HG02938 (cell line): ENCODE results near the gene UNK.

Experiments used
- ATAC-seq: cut with Tn5 transposase; IDR thresholded peaks from one replicate; pipeline ENCODE4 v1.9.1; 2021; ENCODE audit warnings: mild to moderate bottlenecking, moderate library complexity; ENCODE audit not compliant: unreplicated experiment

UNK gene, protein sequence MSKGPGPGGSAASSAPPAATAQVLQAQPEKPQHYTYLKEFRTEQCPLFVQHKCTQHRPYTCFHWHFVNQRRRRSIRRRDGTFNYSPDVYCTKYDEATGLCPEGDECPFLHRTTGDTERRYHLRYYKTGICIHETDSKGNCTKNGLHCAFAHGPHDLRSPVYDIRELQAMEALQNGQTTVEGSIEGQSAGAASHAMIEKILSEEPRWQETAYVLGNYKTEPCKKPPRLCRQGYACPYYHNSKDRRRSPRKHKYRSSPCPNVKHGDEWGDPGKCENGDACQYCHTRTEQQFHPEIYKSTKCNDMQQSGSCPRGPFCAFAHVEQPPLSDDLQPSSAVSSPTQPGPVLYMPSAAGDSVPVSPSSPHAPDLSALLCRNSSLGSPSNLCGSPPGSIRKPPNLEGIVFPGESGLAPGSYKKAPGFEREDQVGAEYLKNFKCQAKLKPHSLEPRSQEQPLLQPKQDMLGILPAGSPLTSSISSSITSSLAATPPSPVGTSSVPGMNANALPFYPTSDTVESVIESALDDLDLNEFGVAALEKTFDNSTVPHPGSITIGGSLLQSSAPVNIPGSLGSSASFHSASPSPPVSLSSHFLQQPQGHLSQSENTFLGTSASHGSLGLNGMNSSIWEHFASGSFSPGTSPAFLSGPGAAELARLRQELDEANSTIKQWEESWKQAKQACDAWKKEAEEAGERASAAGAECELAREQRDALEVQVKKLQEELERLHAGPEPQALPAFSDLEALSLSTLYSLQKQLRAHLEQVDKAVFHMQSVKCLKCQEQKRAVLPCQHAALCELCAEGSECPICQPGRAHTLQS

DNA sequence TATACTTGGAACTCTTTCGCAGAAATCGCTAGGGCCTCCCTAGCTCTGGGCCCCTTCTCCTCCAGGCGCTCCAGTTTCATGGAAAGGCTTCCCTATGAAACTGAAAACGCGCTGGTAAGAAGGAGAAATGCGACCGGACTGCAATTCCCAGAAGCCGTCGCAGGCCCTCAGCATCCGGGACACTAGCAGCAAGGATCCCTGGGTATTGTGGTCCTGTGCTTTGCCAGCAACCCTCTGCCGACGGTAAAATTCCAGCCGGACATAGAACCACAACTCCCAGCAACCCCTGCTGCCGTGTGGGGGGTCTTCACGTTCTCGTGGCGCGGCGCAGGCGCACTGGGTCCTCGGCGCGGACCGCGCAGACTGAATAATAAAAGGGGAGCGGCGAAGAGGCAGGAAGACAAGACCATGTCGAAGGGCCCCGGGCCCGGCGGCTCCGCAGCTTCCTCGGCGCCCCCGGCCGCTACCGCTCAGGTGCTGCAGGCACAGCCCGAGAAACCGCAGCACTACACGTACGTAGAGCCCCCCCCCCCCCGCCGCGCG is at the start of gene UNK:
Gene UNK (plus strand): TSS at position 334 of the 543 bp plus-strand sequence. CDS start 75 bp downstream, at position 409.
- ATAC-seq = peak; percentile 42

DNA sequence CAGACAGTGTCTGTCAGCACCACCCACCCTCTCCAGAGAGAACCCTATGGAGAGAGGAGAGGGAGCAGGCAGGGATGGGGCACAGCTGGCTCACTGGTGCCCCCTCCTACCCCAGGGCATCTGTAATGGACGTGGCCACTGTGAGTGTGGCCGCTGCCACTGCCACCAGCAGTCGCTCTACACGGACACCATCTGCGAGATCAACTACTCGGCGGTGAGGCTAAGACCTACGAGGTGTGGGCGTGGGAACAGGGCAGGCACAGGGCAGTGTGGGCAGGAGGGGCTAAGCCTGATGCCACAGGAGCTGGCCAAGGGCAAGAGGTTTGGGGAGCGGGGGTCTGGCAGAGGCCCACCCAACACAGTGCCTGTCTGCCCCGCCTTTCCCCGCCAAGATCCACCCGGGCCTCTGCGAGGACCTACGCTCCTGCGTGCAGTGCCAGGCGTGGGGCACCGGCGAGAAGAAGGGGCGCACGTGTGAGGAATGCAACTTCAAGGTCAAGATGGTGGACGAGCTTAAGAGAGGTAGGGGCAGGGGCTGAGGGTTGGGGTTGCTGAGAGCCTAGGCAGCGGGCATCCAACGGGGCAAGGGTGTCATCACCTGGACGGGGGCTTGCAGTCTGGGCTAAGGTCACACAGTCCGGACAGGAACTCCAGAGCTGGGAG is 48.3 kb upstream of the UNK start:
- no peak for ATAC-seq

- no peak for ATAC-seq
These were observed 47.3 kb upstream of the UNK start for GRCh38 chr17:75737133-75737962.

- no peak for ATAC-seq
These were observed 46.3 kb upstream of the UNK start for GRCh38 chr17:75738218-75738802.

DNA sequence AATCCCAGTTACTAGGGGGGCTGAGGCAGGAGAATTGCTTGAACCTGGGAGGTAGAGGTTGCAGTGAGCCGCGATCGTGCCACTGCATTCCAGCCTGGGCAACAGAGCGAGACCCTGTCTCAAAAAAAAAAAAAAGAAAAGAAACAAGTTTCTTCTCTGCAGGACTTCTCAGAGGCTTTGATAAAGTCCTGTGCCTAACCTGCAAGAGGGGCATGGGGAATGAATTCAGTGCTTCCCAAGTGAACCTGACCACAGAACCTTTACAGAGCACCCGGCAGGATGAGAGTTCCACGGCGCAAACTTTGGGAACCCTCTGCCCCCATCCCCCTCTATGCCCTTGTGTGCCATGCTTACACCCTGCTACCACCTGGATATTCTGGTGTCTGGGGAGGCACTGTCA is 45.4 kb upstream of the UNK start:
- ATAC-seq = no peak

- no peak for ATAC-seq
These were observed 44.8 kb upstream of the UNK start for GRCh38 chr17:75739801-75740200.

DNA sequence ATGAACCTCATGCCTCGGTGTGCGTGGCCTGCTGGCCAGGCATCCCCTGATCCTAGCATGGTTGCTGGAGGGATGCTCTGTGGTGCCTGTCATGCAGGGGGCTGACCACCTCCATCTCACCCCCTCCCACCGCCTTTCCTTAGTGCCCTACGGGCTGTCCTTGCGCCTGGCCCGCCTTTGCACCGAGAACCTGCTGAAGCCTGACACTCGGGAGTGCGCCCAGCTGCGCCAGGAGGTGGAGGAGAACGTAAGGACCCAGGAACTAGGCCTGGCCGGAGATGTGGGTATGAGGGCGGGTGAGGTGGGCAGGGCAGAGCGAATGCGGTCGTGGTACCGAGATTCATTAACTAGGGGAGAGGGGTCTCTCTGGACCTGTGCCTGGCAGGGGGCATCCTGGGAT is 44.4 kb upstream of the UNK start:
- no peak for ATAC-seq

DNA sequence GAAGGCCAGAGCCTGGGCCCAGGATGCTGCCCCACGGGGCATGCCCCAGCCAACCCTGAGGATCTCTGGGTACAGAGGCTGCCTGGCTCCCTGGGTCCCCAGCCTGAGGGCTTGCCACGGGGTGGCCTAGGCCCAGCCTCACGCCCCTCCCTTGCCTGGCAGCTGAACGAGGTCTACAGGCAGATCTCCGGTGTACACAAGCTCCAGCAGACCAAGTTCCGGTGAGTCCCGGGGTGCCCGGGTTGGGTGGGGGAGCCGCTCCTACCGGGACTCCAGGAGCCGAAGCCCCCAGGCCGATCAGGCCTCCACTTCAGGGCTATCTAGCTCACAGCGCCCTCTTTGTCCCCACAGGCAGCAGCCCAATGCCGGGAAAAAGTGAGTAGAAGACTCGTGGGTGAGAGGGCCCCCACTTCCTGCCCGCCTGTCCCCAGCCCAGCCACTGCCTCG is 44.0 kb upstream of the UNK start:
- no peak for ATAC-seq

DNA sequence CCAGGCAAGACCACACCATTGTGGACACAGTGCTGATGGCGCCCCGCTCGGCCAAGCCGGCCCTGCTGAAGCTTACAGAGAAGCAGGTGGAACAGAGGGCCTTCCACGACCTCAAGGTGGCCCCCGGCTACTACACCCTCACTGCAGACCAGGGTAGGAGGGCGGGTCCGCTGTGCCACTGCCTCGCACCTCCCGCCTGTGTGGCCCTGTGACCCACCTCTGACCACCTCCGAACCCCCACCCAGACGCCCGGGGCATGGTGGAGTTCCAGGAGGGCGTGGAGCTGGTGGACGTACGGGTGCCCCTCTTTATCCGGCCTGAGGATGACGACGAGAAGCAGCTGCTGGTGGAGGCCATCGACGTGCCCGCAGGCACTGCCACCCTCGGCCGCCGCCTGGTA is 42.3 kb upstream of the UNK start:
- ATAC-seq = no peak

- ATAC-seq = no peak
These were observed 40.9 kb upstream of the UNK start for GRCh38 chr17:75743625-75744206.

DNA sequence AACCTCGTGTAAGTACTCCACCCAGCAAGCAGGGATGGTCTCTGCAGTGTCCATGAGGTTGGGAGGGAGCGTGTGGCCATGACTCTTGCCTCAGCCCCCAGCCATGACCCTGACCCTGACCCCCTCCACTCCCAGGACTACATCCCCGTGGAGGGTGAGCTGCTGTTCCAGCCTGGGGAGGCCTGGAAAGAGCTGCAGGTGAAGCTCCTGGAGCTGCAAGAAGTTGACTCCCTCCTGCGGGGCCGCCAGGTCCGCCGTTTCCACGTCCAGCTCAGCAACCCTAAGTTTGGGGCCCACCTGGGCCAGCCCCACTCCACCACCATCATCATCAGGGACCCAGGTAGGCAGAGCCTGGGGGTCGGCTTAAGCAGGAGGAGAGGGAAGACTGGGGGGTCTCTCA is 35.9 kb upstream of the UNK start:
- no peak for ATAC-seq

GRCh38 chr17:75749545-75750389 is 34.8 kb upstream of the UNK start:
- no peak for ATAC-seq

- ATAC-seq = no peak
These were observed 33.8 kb upstream of the UNK start for GRCh38 chr17:75750661-75751423.

DNA sequence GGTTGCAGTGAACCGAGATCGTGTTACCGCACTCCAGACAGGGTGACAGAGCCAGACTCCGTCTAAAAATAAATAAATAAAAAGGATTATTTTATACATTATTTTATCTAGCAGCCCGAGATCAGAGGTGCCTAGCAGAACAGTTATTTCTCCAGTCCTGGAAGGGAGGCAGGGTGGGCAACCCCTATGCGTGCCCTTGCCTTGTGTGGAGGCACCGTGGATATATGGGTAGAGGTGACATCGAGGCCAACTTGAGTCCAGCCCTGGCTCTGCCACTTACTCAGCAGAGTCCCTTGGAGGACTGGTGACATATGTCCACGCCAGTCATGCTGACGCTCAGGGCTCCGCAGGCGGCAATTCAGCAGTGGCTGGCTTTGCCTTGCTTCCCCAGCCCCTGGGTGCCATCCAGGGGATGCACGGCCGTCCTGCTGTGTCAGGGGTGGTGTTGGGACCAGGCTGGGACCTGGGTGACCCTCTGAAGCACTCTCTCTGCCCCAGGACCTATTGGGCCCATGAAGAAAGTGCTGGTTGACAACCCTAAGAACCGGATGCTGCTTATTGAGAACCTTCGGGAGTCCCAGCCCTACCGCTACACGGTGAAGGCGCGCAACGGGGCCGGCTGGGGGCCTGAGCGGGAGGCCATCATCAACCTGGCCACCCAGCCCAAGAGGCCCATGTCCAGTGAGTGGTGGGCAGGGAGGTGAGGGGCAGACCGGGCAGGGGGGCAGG is 32.8 kb upstream of the UNK start:
- no peak for ATAC-seq

DNA sequence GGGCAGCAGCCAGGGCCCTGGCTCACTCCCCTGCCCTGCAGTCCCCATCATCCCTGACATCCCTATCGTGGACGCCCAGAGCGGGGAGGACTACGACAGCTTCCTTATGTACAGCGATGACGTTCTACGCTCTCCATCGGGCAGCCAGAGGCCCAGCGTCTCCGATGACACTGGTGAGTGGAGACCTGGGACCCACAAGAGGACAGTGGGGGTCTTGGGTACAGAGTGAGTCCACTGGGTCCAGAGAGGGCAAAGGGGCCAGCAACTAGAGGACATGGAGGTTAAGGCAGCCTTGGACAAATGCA is 32.2 kb upstream of the UNK start:
- no peak for ATAC-seq

DNA sequence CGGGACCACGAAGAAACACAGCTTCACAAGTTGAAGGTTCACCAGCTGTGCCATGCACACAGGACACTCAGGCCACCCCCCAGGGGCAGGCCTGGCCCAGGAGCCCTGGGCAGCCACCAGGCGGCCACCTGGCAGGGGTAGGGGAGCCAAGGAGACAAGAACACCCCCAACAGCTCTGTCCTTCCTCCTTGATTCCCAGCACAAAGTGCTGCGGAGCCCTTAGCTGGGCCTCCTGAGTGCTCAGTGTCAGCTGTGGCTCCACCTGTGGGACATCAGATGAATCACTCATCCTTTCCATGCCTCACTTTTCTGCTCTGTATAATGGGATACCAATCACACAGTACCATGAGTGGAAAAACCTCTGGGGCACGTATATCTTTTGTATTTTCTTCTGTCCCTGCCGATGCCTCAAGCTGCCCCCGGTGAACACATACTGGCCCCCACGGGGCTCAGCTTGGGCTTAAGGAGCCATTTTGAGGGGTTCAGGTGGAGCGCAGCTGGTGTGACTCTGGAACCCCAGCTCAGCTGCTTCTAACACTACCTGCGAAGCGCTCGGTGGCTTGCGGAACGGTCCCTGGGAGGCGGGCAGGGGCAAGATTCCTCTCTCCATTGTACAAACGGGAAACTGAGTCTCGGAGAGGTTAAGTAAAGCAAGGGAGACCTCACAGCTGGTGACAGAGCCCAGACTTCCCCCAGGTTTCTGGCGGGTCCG is 31.6 kb upstream of the UNK start:
- ATAC-seq = no peak
